ENCODE measurements around the gene GABRR2. TPM values are rescaled to one million over a fixed set of nuclear protein-coding genes. Genes with fewer than 3 reads are reported as not detected.

GABRR2 gene
- total RNA-seq, 1 donor from 2014 or later = 0.92 TPM

GRCh38 chr6:89346433-89346832, 31.3 kb upstream of the GABRR2 start:
- Mint-ChIP-seq H3K36me3 (peaks cover 19% of the 10 kb centered on the region), H3K4me1 (ENCODE audit: unreplicated experiment) (peaks cover 43% of the 10 kb centered on the region), H3K27me3 (no peaks in the 10 kb centered on the region), H3K4me3 (no peak overlapping the region), H3K9me3 (no peaks in the 10 kb centered on the region), H3K27ac (no peak overlapping the region)
- no peak for DNase-seq (ENCODE audit: extremely low spot score, unreplicated experiment)
- TF ChIP-seq, protein P1, sequence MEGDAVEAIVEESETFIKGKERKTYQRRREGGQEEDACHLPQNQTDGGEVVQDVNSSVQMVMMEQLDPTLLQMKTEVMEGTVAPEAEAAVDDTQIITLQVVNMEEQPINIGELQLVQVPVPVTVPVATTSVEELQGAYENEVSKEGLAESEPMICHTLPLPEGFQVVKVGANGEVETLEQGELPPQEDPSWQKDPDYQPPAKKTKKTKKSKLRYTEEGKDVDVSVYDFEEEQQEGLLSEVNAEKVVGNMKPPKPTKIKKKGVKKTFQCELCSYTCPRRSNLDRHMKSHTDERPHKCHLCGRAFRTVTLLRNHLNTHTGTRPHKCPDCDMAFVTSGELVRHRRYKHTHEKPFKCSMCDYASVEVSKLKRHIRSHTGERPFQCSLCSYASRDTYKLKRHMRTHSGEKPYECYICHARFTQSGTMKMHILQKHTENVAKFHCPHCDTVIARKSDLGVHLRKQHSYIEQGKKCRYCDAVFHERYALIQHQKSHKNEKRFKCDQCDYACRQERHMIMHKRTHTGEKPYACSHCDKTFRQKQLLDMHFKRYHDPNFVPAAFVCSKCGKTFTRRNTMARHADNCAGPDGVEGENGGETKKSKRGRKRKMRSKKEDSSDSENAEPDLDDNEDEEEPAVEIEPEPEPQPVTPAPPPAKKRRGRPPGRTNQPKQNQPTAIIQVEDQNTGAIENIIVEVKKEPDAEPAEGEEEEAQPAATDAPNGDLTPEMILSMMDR (conservative IDR thresholded peaks at IDR 0.05) = no peak

DNA sequence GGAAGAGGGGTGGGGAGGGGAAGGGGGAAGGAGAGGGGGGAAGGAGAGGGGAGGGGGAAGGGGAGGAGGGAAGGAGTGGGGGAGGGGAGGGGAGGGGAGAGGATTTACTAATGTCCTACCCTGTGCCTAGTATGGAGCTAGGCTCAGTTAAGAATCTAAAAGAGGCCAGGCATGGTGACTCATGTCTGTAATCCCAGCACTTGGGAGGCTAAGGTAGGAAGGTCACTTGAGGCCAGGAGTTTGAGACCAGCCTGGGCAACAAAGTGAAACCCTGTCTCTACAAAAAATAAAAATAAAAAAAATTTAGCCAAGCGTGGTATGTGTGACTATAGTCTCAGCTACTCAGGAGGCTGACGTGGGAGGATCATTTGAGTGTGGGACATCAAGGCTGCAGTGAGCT, 24.5 kb upstream of the GABRR2 start:
- Mint-ChIP-seq H3K27me3 (no peaks in the 10 kb centered on the region), H3K27ac (no peak overlapping the region), H3K4me3 (no peak overlapping the region), H3K9me3 (no peaks in the 10 kb centered on the region), H3K4me1 (ENCODE audit: unreplicated experiment) (no peaks in the 10 kb centered on the region), H3K36me3 (peaks cover 28% of the 10 kb centered on the region)
- TF ChIP-seq, protein P1 (conservative IDR thresholded peaks at IDR 0.05) = no peak
- DNase-seq (ENCODE audit: extremely low spot score, unreplicated experiment) = no peak

DNA sequence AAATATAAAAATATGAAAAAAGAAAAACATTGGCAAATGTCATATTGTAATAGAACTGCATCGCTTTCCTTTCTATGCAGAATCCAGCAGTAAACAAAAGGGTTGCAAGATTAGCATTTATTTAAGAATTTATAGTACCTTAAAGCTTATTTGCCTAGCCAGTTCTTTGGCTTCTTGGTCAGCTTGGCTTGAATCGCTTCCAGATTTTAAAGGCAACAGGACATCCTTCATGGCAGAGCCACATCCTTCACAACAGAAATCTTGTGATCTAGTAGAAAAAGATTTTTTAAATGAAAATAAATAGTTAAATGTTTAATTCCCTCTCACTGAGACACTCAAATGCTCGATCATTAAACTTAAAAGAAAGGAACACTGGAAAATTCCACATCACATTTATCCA, 20.1 kb upstream of the GABRR2 start:
- DNase-seq (ENCODE audit: extremely low spot score, unreplicated experiment) = no peak
- Mint-ChIP-seq H3K36me3 (peaks cover 26% of the 10 kb centered on the region), H3K4me3 (no peak overlapping the region), H3K9me3 (no peaks in the 10 kb centered on the region), H3K4me1 (ENCODE audit: unreplicated experiment) (no peaks in the 10 kb centered on the region), H3K27me3 (no peaks in the 10 kb centered on the region), H3K27ac (no peak overlapping the region)
- TF ChIP-seq, protein P1 (conservative IDR thresholded peaks at IDR 0.05) = no peak

DNA sequence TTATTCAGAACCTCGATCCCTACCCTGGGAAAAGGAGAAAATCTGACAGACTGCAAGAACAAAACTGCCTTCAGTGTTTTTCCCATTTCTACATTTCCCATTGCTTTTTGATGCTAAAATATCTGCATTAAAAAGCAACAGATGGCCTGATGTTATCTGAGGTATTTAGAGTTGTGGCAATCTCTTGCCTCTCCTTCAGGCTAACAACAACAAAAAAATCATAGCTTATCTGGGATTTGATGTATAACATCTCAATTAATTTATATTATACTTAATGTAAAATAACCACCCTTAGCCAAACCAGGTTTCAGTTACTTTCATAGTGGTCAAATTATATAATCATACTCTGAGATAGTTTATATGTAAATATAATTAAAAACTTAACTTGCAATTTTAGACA, 15.8 kb upstream of the GABRR2 start:
- no peaks in the 10 kb centered on the region for H3K9me3 Mint-ChIP-seq
- no peak overlapping the region for H3K4me3 Mint-ChIP-seq
- TF ChIP-seq, protein P1 (conservative IDR thresholded peaks at IDR 0.05) = no peak
- H3K36me3 Mint-ChIP-seq = peaks cover 32% of the 10 kb centered on the region
- H3K4me1 Mint-ChIP-seq (ENCODE audit: unreplicated experiment) = no peaks in the 10 kb centered on the region
- no peak for DNase-seq (ENCODE audit: extremely low spot score, unreplicated experiment)
- H3K27ac Mint-ChIP-seq = no peak overlapping the region
- H3K27me3 Mint-ChIP-seq = no peaks in the 10 kb centered on the region

- Mint-ChIP-seq H3K27ac (no peak overlapping the region), H3K27me3 (no peaks in the 10 kb centered on the region), H3K4me1 (ENCODE audit: unreplicated experiment) (no peaks in the 10 kb centered on the region), H3K36me3 (peaks cover 36% of the 10 kb centered on the region), H3K4me3 (no peak overlapping the region), H3K9me3 (no peaks in the 10 kb centered on the region)
- DNase-seq (ENCODE audit: extremely low spot score, unreplicated experiment) = no peak
- TF ChIP-seq, protein P1 (conservative IDR thresholded peaks at IDR 0.05) = no peak
Observed at GRCh38 chr6:89328976-89329375, 13.9 kb upstream of the GABRR2 start.

- no peak overlapping the region for H3K27ac Mint-ChIP-seq
- TF ChIP-seq, protein P1 (conservative IDR thresholded peaks at IDR 0.05) = no peak
- peaks cover 5% of the 10 kb centered on the region for H3K4me1 Mint-ChIP-seq (ENCODE audit: unreplicated experiment)
- DNase-seq (ENCODE audit: extremely low spot score, unreplicated experiment) = no peak
- H3K9me3 Mint-ChIP-seq = peaks cover 9% of the 10 kb centered on the region
- H3K4me3 Mint-ChIP-seq = no peak overlapping the region
- H3K36me3 Mint-ChIP-seq = peaks cover 42% of the 10 kb centered on the region
- H3K27me3 Mint-ChIP-seq = no peaks in the 10 kb centered on the region
Observed at GRCh38 chr6:89324304-89324703, 9.2 kb upstream of the GABRR2 start.
